Measurements from ENCODE around the gene ZBTB37.
A peak's percentile ranks its signal among the peaks of the same experiment; 100 is the strongest.
"Not testable (repeated sequence)": the region's sequence is repeated elsewhere in the genome, so short reads cannot be mapped to it uniquely, and the experiment has no call there.

Gene ZBTB37

GRCh38 chr1:173868266-173869020, at the start of gene ZBTB37:
Gene ZBTB37 (plus strand): TSS chr1:173868380. CDS start chr1:173870226, 1,846 bp downstream.
- DNase-seq (ENCODE audit: low read depth in 2 of 2) = peak; percentile 87 to 89

GRCh38 chr1:173818459-173818858, 49.7 kb upstream of the ZBTB37 start:
- no peak for DNase-seq (ENCODE audit: low read depth in 2 of 2)

- DNase-seq (ENCODE audit: low read depth in 2 of 2) = no peak
Observed at GRCh38 chr1:173821680-173822079, 46.5 kb upstream of the ZBTB37 start.

- DNase-seq (ENCODE audit: low read depth in 2 of 2) = no peak
Observed at GRCh38 chr1:173823781-173824314, 44.3 kb upstream of the ZBTB37 start.

GRCh38 chr1:173824315-173825081, 43.7 kb upstream of the ZBTB37 start, which contains the start of the genes CENPL and DARS2:
Gene CENPL (minus strand): TSS chr1:173824883. CDS start chr1:173811299, 13,584 bp downstream.
Gene DARS2 (plus strand): TSS chr1:173824673. CDS start chr1:173825230, 557 bp downstream.
- peak; percentile 82 to 90 for DNase-seq (ENCODE audit: low read depth in 2 of 2)

GRCh38 chr1:173827611-173828010, 40.6 kb upstream of the ZBTB37 start:
- no peak for DNase-seq (ENCODE audit: low read depth in 2 of 2)

- DNase-seq (ENCODE audit: low read depth in 2 of 2) = no peak
Observed at GRCh38 chr1:173832748-173833147, 35.4 kb upstream of the ZBTB37 start.

- DNase-seq (ENCODE audit: low read depth in 2 of 2) = no peak
Observed at GRCh38 chr1:173852105-173852504, 16.1 kb upstream of the ZBTB37 start.

GRCh38 chr1:173853074-173853473, 15.1 kb upstream of the ZBTB37 start:
- DNase-seq (ENCODE audit: low read depth in 2 of 2) = no peak

- no peak for DNase-seq (ENCODE audit: low read depth in 2 of 2)
Observed at GRCh38 chr1:173856014-173856413, 12.2 kb upstream of the ZBTB37 start.

- DNase-seq (ENCODE audit: low read depth in 2 of 2) = no peak
Observed at GRCh38 chr1:173856903-173857302, 11.3 kb upstream of the ZBTB37 start.

GRCh38 chr1:173857363-173857917, 10.7 kb upstream of the ZBTB37 start:
- no peak for DNase-seq (ENCODE audit: low read depth in 2 of 2)

- not testable (repeated sequence) for DNase-seq (ENCODE audit: low read depth in 2 of 2)
Observed at GRCh38 chr1:173859547-173859946, 8.6 kb upstream of the ZBTB37 start.

- DNase-seq (ENCODE audit: low read depth in 2 of 2) = no peak
Observed at GRCh38 chr1:173860065-173860464, 8.1 kb upstream of the ZBTB37 start.

- no peak for DNase-seq (ENCODE audit: low read depth in 2 of 2)
Observed at GRCh38 chr1:173861731-173862145, 6.4 kb upstream of the ZBTB37 start.

GRCh38 chr1:173862146-173862768, 5.9 kb upstream of the ZBTB37 start:
- not testable (repeated sequence) for DNase-seq (ENCODE audit: low read depth in 2 of 2)

- no peak for DNase-seq (ENCODE audit: low read depth in 2 of 2)
Observed at GRCh38 chr1:173862769-173863223, 5.4 kb upstream of the ZBTB37 start.

- no peak for DNase-seq (ENCODE audit: low read depth in 2 of 2)
Observed at GRCh38 chr1:173863224-173864161, 4.7 kb upstream of the ZBTB37 start.

- DNase-seq (ENCODE audit: low read depth in 2 of 2) = no peak
Observed at GRCh38 chr1:173864179-173864867, 3.9 kb upstream of the ZBTB37 start.
